GM23248 (cell line): ENCODE data around the gene TEPSIN.

ENCODE experiments used
- EZH2 ChIP-seq: fragments of 200-600 bp; sonication (generic); IDR thresholded peaks from 2 replicates; pipeline ENCODE4 v1.6.1; 2018; ENCODE audit warnings: antibody characterized with exemption, mild to moderate bottlenecking; ENCODE audit not compliant: insufficient read depth, poor library complexity, severe bottlenecking
- EZH2phosphoT487 ChIP-seq: fragments of 200-600 bp; sonication (generic); IDR thresholded peaks from 2 replicates; pipeline ENCODE4 v1.6.1; 2018; ENCODE audit warnings: antibody characterized with exemption, moderate library complexity, mild to moderate bottlenecking, low read depth; ENCODE audit not compliant: insufficient read depth

DNA sequence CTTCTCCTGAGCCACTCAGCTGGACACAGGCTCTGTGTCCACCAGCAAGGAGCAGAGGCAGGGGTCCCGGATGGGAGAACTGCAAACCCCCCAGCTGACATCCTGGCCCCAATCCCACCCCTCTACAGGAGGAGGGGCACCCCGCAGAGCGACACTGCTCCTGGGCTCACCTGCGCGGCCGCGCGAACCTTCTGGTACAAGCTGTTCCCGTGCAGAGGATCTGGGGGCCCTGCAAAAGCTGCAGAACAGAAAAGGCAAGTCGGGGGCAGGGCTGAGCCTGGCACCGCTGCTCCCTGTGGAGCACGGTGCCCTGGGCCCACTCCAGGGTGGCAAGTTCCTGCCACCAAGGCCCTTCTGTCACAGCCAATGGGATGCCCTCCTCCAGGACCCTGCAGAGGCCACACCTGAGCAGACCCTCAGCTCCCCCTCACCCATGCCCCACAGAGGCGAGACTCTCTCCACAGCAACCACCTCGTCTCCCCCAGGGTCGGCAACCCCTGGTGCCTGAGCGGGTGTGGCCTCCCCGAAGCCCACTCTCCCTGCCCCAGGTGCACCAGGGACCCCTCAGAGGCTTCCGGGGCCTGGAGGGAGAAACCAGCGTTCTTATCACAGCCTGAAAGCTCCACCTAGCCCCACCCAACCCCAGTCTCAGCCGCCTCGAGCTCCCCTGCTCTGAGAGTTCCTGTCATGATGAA, 4.9 kb downstream of the TEPSIN start:
- TF ChIP-seq EZH2phosphoT487 (no peak), EZH2 (no peak)
